GM06990 (cell line): ENCODE results near the gene PTPRQ.

ENCODE experiments used
- DNase-seq: peaks from one replicate; pipeline ENCODE4 v3.0.0-alpha.2; 2011; ENCODE audit not compliant: insufficient read length; ENCODE audit errors: extremely low read depth
- H3K27me3 ChIP-seq: replicated peaks from 2 replicates; pipeline ENCODE4 v1.6.0; 2011; ENCODE audit warnings: low read length; ENCODE audit not compliant: control insufficient read depth, insufficient read depth
- H3K36me3 ChIP-seq: 2 replicates; pipeline ENCODE4 v1.5.1; 2011; ENCODE audit warnings: low read length; ENCODE audit not compliant: control insufficient read depth, insufficient read depth
- H3K4me3 ChIP-seq: replicated peaks from 2 replicates; pipeline ENCODE4 v1.5.1; 2011; ENCODE audit warnings: low read depth, mild to moderate bottlenecking, control low read depth, low read length
- TF ChIP-seq, protein P1 (sequence below): IDR thresholded peaks from 2 replicates; pipeline ENCODE4 v1.5.1; 2011; ENCODE audit warnings: low read length, control low read depth, mild to moderate bottlenecking, inconsistent platforms; ENCODE audit not compliant: insufficient read depth, poor library complexity, severe bottlenecking

Gene PTPRQ

GRCh38 chr12:80710727-80711449, 266.9 kb downstream of the PTPRQ start:
- no peak for DNase-seq
- TF ChIP-seq, protein P1, sequence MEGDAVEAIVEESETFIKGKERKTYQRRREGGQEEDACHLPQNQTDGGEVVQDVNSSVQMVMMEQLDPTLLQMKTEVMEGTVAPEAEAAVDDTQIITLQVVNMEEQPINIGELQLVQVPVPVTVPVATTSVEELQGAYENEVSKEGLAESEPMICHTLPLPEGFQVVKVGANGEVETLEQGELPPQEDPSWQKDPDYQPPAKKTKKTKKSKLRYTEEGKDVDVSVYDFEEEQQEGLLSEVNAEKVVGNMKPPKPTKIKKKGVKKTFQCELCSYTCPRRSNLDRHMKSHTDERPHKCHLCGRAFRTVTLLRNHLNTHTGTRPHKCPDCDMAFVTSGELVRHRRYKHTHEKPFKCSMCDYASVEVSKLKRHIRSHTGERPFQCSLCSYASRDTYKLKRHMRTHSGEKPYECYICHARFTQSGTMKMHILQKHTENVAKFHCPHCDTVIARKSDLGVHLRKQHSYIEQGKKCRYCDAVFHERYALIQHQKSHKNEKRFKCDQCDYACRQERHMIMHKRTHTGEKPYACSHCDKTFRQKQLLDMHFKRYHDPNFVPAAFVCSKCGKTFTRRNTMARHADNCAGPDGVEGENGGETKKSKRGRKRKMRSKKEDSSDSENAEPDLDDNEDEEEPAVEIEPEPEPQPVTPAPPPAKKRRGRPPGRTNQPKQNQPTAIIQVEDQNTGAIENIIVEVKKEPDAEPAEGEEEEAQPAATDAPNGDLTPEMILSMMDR, result no peak
- Histone ChIP-seq H3K4me3 (no peak overlapping the region), H3K36me3 (no peaks in the 10 kb centered on the region), H3K27me3 (no peaks in the 10 kb centered on the region)

DNA sequence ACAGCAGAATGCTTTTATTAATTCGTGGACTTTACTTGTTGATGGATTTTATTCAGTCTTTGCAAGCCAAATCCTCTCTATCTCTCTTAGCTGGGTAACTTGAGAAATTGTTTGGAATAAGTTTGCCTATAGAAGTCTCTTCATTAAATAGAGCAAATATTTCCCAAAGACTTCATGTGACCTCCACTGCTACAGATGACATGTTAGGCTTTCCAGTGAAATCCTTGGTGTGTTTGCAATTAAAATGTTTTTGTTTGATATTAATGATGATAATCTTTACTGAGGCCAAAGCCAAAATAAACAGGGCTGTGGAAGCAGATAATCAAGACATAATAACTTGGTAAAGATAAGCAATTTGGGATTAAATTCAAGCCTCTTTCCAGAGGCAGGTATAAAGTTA, 267.8 kb downstream of the PTPRQ start:
- Histone ChIP-seq H3K27me3 (no peaks in the 10 kb centered on the region), H3K4me3 (no peak overlapping the region), H3K36me3 (no peaks in the 10 kb centered on the region)
- DNase-seq, result no peak
- TF ChIP-seq, protein P1, result no peak

DNA sequence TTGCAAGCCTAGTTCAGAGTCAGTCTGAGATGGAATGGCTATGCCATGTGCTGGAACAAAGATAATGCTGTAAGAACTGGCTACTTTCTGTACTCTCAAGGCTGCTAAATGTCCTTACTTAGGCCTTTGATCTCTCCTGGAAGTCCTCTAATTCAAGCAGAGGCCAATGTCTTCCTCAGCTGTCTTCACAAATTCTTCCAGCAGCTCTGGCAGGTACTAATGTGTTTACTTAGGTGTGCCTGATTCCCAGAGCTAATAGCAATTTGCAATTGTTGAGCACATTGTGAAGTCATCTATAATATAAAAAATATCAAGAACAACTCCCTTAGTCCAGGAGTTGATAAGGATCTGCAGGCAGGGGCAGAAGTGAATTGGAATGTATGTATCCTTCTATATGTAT, 268.8 kb downstream of the PTPRQ start:
- Histone ChIP-seq H3K4me3 (no peak overlapping the region), H3K36me3 (no peaks in the 10 kb centered on the region), H3K27me3 (no peaks in the 10 kb centered on the region)
- DNase-seq, result no peak
- TF ChIP-seq, protein P1, result no peak

DNA sequence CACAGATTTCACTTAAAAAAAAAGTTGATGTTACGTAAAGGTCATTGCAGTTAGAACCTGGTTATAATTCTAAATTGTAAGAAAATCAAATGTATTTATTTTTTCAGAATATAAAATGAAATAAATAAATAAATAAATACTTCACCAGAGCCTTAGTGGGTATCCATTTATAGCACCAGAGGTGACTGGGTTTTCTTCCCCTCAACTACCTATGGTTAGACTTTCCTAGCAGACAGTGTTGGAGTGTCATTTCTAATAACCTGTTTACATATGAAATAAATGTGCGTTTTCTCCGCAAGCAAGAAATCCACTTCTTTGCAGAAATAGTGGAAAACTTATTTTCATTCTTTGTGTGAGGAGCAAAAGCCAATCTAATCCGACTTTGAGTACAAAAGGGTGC, 269.4 kb downstream of the PTPRQ start:
- no peak overlapping the region for H3K4me3 ChIP-seq
- H3K36me3 ChIP-seq, result no peaks in the 10 kb centered on the region
- H3K27me3 ChIP-seq, result no peaks in the 10 kb centered on the region
- TF ChIP-seq, protein P1, result no peak
- no peak for DNase-seq

- H3K4me3 ChIP-seq, result no peak overlapping the region
- TF ChIP-seq, protein P1, result no peak
- H3K27me3 ChIP-seq, result no peaks in the 10 kb centered on the region
- no peaks in the 10 kb centered on the region for H3K36me3 ChIP-seq
- no peak for DNase-seq
Observed at GRCh38 chr12:80714055-80714454, 270.0 kb downstream of the PTPRQ start.

GRCh38 chr12:80714846-80715245, 270.8 kb downstream of the PTPRQ start:
- no peaks in the 10 kb centered on the region for H3K27me3 ChIP-seq
- DNase-seq, result no peak

More at GRCh38 chr12:80714846-80715245, 270.8 kb downstream of the PTPRQ start:
- Histone ChIP-seq H3K36me3 (no peaks in the 10 kb centered on the region), H3K4me3 (no peak overlapping the region)
- TF ChIP-seq, protein P1, result no peak
